ENCODE results near the gene ETV1.

The ETV1 gene

DNA sequence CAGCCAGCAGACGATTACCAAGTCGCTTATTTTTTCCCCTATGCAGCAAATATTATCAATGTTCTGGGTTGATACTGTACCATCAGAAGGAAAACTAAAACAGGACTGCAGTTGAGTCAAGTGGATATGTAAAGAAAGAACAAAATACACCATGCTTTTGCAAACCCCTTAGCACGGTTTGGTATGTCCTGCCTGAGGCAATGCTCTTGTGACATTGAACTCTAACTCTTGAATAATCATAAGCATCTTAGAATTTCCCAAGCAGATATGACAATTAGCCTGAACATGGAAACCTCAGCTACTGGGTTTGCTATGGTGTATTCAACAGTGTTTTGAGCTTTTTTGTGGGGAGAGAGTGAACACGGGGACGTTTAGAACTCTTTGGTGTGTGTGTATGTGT is 107.4 kb downstream of the ETV1 start:
- H3K4me3 ChIP-seq (ENCODE audit: low read depth, low read length): no peak overlapping the region
- no peaks in the 10 kb centered on the region for H3K36me3 ChIP-seq (ENCODE audit: control insufficient read depth, insufficient read depth, low read length)
- H3K9ac ChIP-seq (ENCODE audit: low read depth, low read length): no peak overlapping the region
- no peaks in the 10 kb centered on the region for H3K9me3 ChIP-seq (ENCODE audit: control insufficient read depth, insufficient read depth, low read length)
- H3K27ac ChIP-seq (ENCODE audit: low read depth, low read length): no peak overlapping the region
- H3K27me3 ChIP-seq (ENCODE audit: control insufficient read depth, insufficient read depth, low read length): no peaks in the 10 kb centered on the region
- H3K4me1 ChIP-seq (ENCODE audit: control insufficient read depth, insufficient read depth, low read length): no peaks in the 10 kb centered on the region

DNA sequence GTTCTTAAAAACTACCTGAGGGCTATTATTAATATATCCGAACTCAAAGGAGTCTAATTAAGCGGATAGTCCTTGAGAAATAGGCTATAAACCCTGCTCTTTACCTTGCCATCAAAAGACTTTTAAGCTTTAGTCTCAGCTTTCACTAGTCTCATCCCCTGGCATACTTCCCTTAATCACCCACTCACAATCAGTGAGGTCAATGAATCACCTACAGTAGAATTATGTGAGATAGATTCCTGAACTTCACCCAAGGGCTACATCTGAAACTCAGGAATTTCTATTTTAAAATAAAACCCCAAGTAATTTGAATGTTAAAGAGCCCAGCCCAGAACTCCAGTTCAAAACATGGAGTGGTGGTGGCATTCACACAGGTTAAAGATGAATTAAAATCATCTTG is 108.7 kb downstream of the ETV1 start:
- Histone ChIP-seq H3K9ac (ENCODE audit: low read depth, low read length) (no peak overlapping the region), H3K4me3 (ENCODE audit: low read depth, low read length) (no peak overlapping the region), H3K36me3 (ENCODE audit: control insufficient read depth, insufficient read depth, low read length) (no peaks in the 10 kb centered on the region), H3K27me3 (ENCODE audit: control insufficient read depth, insufficient read depth, low read length) (no peaks in the 10 kb centered on the region), H3K27ac (ENCODE audit: low read depth, low read length) (no peak overlapping the region), H3K4me1 (ENCODE audit: control insufficient read depth, insufficient read depth, low read length) (no peaks in the 10 kb centered on the region), H3K9me3 (ENCODE audit: control insufficient read depth, insufficient read depth, low read length) (no peaks in the 10 kb centered on the region)

DNA sequence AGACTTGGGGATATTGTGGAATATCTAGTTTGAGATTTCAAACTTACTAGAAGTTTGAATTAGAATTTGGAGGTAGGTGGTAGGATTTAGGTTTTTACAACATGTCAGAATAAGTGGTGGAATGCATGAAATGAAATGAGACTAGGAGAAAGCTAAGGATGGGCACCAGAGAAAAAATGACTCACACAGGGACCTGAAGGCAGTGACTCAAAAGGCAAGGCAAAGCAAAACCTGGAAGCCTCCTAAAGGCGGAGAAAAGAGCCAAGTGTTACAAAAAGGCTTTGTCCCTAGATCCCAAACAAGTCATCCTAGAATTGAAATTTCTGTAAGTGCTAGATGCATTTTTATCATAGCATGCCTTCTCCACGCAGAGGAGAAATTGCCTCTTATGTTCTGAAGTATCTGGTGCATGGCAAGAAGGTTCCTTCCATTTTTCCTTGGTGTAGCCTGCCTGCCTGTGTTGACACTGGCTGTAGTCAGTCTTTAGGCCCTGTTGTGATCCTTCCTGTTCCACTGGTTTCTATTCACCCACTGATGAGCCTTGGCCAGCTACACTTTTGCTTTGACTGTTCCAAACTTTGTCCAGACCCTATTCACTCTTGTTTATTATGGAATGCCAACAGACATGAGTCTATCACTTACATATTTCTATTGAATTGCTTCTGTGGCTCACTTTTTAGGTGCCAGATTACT is 109.3 kb downstream of the ETV1 start:
- Histone ChIP-seq H3K9ac (ENCODE audit: low read depth, low read length) (no peak overlapping the region), H3K27me3 (ENCODE audit: control insufficient read depth, insufficient read depth, low read length) (no peaks in the 10 kb centered on the region), H3K9me3 (ENCODE audit: control insufficient read depth, insufficient read depth, low read length) (no peaks in the 10 kb centered on the region), H3K4me1 (ENCODE audit: control insufficient read depth, insufficient read depth, low read length) (no peaks in the 10 kb centered on the region), H3K36me3 (ENCODE audit: control insufficient read depth, insufficient read depth, low read length) (no peaks in the 10 kb centered on the region), H3K27ac (ENCODE audit: low read depth, low read length) (no peak overlapping the region), H3K4me3 (ENCODE audit: low read depth, low read length) (no peak overlapping the region)

DNA sequence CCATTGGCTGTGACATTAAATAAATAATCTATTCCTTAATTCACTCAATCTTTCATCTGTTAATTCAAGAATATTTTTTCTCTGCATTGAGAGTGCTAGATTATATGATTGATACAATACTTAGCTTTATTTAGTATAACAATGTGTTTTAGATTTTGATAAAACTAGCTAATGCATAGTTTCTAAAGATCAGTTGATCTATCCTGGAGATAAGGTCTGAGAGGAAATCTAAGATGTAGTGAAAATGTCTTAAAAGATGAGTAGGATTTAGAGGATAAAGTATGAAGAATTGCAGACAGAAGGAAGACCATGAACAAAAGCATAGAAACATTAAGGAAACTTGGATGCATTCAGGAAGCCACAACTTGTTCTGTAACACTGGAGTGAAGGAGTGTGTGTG is 110.3 kb downstream of the ETV1 start:
- Histone ChIP-seq H3K9ac (ENCODE audit: low read depth, low read length) (no peak overlapping the region), H3K4me1 (ENCODE audit: control insufficient read depth, insufficient read depth, low read length) (no peaks in the 10 kb centered on the region), H3K27me3 (ENCODE audit: control insufficient read depth, insufficient read depth, low read length) (no peaks in the 10 kb centered on the region), H3K36me3 (ENCODE audit: control insufficient read depth, insufficient read depth, low read length) (no peaks in the 10 kb centered on the region), H3K4me3 (ENCODE audit: low read depth, low read length) (no peak overlapping the region), H3K27ac (ENCODE audit: low read depth, low read length) (no peak overlapping the region), H3K9me3 (ENCODE audit: control insufficient read depth, insufficient read depth, low read length) (no peaks in the 10 kb centered on the region)

DNA sequence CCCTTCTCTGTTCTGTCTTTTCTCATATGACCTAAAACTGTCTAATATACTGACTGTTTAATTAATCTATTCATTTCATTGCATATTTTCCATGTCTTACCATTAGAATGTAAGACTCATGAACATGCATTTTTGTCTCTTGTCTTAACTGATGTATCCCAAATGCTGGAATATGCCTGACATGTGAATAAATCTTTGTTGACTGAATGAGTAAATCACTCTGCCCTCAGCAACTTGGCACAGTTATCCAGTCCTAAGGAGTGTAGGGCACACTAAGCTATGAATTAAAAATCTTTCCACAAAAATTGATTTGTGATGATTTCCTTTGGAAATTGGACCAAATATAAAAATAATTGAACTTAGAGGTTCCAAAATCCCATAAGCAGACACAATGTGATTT is 111.3 kb downstream of the ETV1 start:
- H3K36me3 ChIP-seq (ENCODE audit: control insufficient read depth, insufficient read depth, low read length): no peaks in the 10 kb centered on the region
- H3K27me3 ChIP-seq (ENCODE audit: control insufficient read depth, insufficient read depth, low read length): no peaks in the 10 kb centered on the region
- H3K4me3 ChIP-seq (ENCODE audit: low read depth, low read length): no peak overlapping the region
- no peak overlapping the region for H3K9ac ChIP-seq (ENCODE audit: low read depth, low read length)
- H3K9me3 ChIP-seq (ENCODE audit: control insufficient read depth, insufficient read depth, low read length): no peaks in the 10 kb centered on the region
- H3K27ac ChIP-seq (ENCODE audit: low read depth, low read length): no peak overlapping the region
- H3K4me1 ChIP-seq (ENCODE audit: control insufficient read depth, insufficient read depth, low read length): no peaks in the 10 kb centered on the region

DNA sequence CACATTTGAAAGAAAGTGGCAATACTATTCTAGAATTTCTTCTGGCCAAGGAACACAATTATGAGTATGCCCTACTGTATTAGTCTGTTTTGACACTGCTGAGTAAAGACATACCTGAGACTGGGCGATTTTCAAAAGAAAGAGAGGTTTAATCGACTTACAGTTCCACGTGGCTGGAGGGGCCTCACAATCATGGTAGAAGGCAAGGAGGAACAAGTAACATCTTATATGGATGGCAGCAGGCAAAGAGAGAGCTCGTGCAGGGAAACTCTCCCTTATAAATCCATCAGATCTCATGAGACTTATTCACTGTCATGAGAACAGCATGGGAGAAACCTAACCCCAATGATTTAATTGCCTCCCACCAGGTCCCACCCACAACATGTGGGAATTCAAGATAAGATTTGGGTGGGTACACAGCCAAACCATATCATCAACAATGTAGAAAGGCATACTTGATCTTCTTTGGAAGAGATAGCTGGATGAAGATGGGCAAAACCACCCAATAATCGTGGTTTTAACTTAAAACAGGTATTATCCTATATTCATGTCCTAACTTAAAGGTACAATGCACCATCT is 113.9 kb downstream of the ETV1 start:
- Histone ChIP-seq H3K36me3 (ENCODE audit: control insufficient read depth, insufficient read depth, low read length) (no peaks in the 10 kb centered on the region), H3K9ac (ENCODE audit: low read depth, low read length) (no peak overlapping the region), H3K27ac (ENCODE audit: low read depth, low read length) (no peak overlapping the region), H3K9me3 (ENCODE audit: control insufficient read depth, insufficient read depth, low read length) (no peaks in the 10 kb centered on the region), H3K4me1 (ENCODE audit: control insufficient read depth, insufficient read depth, low read length) (no peaks in the 10 kb centered on the region), H3K27me3 (ENCODE audit: control insufficient read depth, insufficient read depth, low read length) (no peaks in the 10 kb centered on the region), H3K4me3 (ENCODE audit: low read depth, low read length) (no peak overlapping the region)

DNA sequence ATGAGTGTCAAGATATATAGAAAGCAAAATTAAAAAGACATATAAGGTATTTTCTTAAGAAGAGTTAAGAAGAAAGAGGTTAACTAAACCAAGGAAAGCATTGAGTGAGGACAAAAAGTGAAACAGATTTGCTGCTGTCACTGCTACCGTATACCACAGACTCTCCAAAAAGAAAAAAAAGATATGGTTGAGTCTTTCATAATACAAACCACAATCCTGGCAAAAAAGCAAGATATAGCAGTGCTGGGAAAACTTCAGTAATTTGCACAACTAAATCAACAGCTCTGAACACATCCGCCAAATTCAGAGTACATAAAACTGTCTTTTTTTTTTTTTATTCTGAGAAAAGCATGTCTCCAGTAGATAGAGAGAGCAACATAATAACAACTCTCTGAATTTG is 114.7 kb downstream of the ETV1 start:
- Histone ChIP-seq H3K4me3 (ENCODE audit: low read depth, low read length) (no peak overlapping the region), H3K9ac (ENCODE audit: low read depth, low read length) (no peak overlapping the region), H3K27ac (ENCODE audit: low read depth, low read length) (no peak overlapping the region), H3K9me3 (ENCODE audit: control insufficient read depth, insufficient read depth, low read length) (no peaks in the 10 kb centered on the region), H3K27me3 (ENCODE audit: control insufficient read depth, insufficient read depth, low read length) (no peaks in the 10 kb centered on the region), H3K36me3 (ENCODE audit: control insufficient read depth, insufficient read depth, low read length) (no peaks in the 10 kb centered on the region), H3K4me1 (ENCODE audit: control insufficient read depth, insufficient read depth, low read length) (no peaks in the 10 kb centered on the region)

DNA sequence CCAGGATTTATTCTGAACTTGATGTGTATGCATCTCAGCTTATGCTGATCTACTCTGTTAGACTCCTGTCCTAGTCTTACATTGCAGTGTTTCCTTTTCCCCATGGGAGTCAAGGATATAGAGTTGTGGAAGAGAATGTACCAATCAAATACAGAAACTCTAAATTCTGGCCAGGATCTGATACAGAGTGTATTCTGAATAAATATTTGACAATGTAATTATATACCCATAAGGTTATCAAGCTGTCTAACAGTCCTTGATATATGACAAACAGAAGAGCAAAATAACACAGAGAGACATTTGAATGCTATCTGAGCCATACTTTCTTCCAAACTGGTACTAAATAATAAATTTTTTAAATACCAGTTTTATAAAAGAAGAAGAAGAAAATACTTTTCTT is 116.8 kb downstream of the ETV1 start:
- H3K27ac ChIP-seq (ENCODE audit: low read depth, low read length): no peak overlapping the region
- H3K4me1 ChIP-seq (ENCODE audit: control insufficient read depth, insufficient read depth, low read length): no peaks in the 10 kb centered on the region
- H3K36me3 ChIP-seq (ENCODE audit: control insufficient read depth, insufficient read depth, low read length): no peaks in the 10 kb centered on the region
- H3K9me3 ChIP-seq (ENCODE audit: control insufficient read depth, insufficient read depth, low read length): no peaks in the 10 kb centered on the region
- no peak overlapping the region for H3K4me3 ChIP-seq (ENCODE audit: low read depth, low read length)
- H3K27me3 ChIP-seq (ENCODE audit: control insufficient read depth, insufficient read depth, low read length): no peaks in the 10 kb centered on the region
- H3K9ac ChIP-seq (ENCODE audit: low read depth, low read length): no peak overlapping the region

DNA sequence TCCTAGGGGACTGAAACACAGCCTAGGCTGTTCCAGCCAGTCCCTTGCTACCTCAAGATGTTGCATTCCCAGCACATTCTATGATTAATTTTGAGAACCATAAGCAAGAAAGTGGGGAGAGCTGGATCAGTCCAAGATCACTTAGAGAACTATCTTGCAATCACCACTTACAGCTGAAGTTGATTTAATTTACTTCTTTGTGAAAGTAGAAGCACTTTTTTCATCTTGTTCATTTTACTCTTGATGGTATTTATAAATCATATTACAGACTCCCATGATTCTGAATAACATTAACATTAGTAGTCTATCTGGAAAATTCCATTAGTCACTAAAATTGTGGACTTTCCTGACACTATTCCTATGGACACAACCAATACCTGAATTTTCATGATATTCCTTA is 118.5 kb downstream of the ETV1 start:
- H3K4me1 ChIP-seq (ENCODE audit: control insufficient read depth, insufficient read depth, low read length): no peaks in the 10 kb centered on the region
- H3K27me3 ChIP-seq (ENCODE audit: control insufficient read depth, insufficient read depth, low read length): no peaks in the 10 kb centered on the region
- H3K9me3 ChIP-seq (ENCODE audit: control insufficient read depth, insufficient read depth, low read length): no peaks in the 10 kb centered on the region
- H3K9ac ChIP-seq (ENCODE audit: low read depth, low read length): no peak overlapping the region
- H3K4me3 ChIP-seq (ENCODE audit: low read depth, low read length): no peak overlapping the region
- H3K27ac ChIP-seq (ENCODE audit: low read depth, low read length): no peak overlapping the region
- H3K36me3 ChIP-seq (ENCODE audit: control insufficient read depth, insufficient read depth, low read length): no peaks in the 10 kb centered on the region

DNA sequence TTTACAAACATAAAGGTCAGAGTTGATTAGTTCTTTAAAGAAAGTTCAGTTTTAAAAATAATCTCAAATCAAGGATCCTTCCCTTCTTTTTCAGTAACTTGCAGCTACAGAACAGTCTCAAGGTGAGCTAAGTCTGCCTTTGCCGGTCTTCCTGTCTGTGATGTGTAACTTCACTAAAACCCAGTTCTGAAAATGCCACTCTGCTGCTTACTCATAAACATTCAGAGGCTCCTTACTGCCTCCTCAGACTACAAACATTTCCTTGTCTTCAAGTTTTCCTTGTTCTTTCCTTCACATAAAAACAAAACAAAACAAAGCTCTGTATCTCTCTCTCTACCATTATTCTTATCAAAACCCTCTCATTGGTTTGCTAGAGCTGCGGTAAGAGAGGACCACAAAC is 128.7 kb downstream of the ETV1 start:
- H3K4me1 ChIP-seq (ENCODE audit: control insufficient read depth, insufficient read depth, low read length): 0 out of 2 replicates have a peak, but pooled peaks cover 2% of the 10 kb centered on the region
- no peak overlapping the region for H3K27ac ChIP-seq (ENCODE audit: low read depth, low read length)
- H3K4me3 ChIP-seq (ENCODE audit: low read depth, low read length): no peak overlapping the region
- H3K27me3 ChIP-seq (ENCODE audit: control insufficient read depth, insufficient read depth, low read length): no peaks in the 10 kb centered on the region
- H3K9me3 ChIP-seq (ENCODE audit: control insufficient read depth, insufficient read depth, low read length): no peaks in the 10 kb centered on the region
- no peak overlapping the region for H3K9ac ChIP-seq (ENCODE audit: low read depth, low read length)
- H3K36me3 ChIP-seq (ENCODE audit: control insufficient read depth, insufficient read depth, low read length): no peaks in the 10 kb centered on the region

DNA sequence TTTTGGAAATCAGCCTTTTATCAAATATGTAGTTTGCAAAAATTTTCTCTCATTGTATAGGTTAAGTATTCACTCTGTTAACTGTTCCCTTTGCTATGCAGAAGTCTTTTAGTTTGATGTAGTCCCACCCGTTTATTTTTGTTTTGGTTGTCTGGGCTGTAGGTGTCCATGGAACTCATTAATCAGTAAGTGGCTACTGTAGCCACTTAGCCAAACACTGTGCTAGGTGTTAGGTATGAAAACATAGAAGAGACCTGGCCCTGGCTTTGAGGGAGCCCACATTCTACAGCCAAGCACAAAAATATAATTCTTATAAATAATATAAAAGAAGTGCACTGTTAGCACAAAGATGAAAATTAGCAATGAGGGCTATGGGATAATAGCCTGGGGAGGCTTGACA is 133.5 kb downstream of the ETV1 start:
- Histone ChIP-seq H3K27me3 (ENCODE audit: control insufficient read depth, insufficient read depth, low read length) (no peaks in the 10 kb centered on the region), H3K9me3 (ENCODE audit: control insufficient read depth, insufficient read depth, low read length) (no peaks in the 10 kb centered on the region), H3K27ac (ENCODE audit: low read depth, low read length) (no peak overlapping the region), H3K4me3 (ENCODE audit: low read depth, low read length) (no peak overlapping the region), H3K36me3 (ENCODE audit: control insufficient read depth, insufficient read depth, low read length) (no peaks in the 10 kb centered on the region), H3K9ac (ENCODE audit: low read depth, low read length) (no peak overlapping the region), H3K4me1 (ENCODE audit: control insufficient read depth, insufficient read depth, low read length) (peaks cover 12% of the 10 kb centered on the region; the same call in 1 of the 2 replicates)

Measured in HUES48 (cell line).